ENCODE data around the gene GALNT15.

GALNT15 gene

GRCh38 chr3:16224325-16224724 is 49.8 kb downstream of the GALNT15 start:
- TF ChIP-seq TCF12 (IDR thresholded peaks at IDR 0.05; ENCODE audit: low read depth) (no peak), NFIC (IDR thresholded peaks at IDR 0.05) (no peak), REST (IDR thresholded peaks at IDR 0.05; ENCODE audit: low read depth) (no peak), RAD21 (IDR thresholded peaks at IDR 0.05; ENCODE audit: low read depth) (no peak), EP300 (IDR thresholded peaks at IDR 0.05; ENCODE audit: borderline replicate concordance) (no peak), TAF1 (IDR thresholded peaks at IDR 0.05; ENCODE audit: low read depth) (no peak), YY1 (IDR thresholded peaks at IDR 0.05; ENCODE audit: low read depth) (no peak), CEBPB (IDR thresholded peaks at IDR 0.05) (no peak), ZBTB7A (IDR thresholded peaks at IDR 0.05; ENCODE audit: low read depth) (no peak)
- TF ChIP-seq, protein P1, sequence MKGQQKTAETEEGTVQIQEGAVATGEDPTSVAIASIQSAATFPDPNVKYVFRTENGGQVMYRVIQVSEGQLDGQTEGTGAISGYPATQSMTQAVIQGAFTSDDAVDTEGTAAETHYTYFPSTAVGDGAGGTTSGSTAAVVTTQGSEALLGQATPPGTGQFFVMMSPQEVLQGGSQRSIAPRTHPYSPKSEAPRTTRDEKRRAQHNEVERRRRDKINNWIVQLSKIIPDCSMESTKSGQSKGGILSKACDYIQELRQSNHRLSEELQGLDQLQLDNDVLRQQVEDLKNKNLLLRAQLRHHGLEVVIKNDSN (IDR thresholded peaks at IDR 0.05) = no peak

DNA sequence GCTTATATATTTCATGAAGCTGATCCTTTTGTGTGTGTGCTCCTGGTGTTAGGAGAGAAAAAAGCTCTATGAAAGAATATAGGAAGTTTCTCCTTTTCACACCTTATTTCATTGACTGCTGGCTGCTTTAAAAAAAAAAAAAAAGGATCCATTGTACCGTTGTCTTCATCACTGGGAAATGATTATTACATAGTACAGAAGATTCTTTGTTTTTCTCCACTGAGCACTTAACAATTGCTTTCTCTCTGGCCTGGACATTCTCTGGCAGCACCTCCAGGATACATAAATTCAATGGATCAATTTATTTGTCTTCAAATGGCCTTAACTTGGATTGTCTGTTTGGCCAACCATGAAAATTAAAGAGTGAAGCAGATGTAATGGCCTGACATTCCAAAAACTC is 53.1 kb downstream of the GALNT15 start:
- TF ChIP-seq, protein P2, sequence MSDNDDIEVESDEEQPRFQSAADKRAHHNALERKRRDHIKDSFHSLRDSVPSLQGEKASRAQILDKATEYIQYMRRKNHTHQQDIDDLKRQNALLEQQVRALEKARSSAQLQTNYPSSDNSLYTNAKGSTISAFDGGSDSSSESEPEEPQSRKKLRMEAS (IDR thresholded peaks at IDR 0.05) = no peak
- TF ChIP-seq TCF12 (IDR thresholded peaks at IDR 0.05; ENCODE audit: low read depth) = no peak
- TF ChIP-seq FOXM1 (IDR thresholded peaks at IDR 0.05; ENCODE audit: borderline replicate concordance, low read depth) = no peak
- no peak for TF ChIP-seq TEAD4 (IDR thresholded peaks at IDR 0.05)
- TF ChIP-seq ZBTB7A (IDR thresholded peaks at IDR 0.05; ENCODE audit: low read depth) = no peak
- no peak for TF ChIP-seq TAF1 (IDR thresholded peaks at IDR 0.05; ENCODE audit: low read depth)
- no peak for TF ChIP-seq CEBPB (IDR thresholded peaks at IDR 0.05)
- TF ChIP-seq EGR1 (IDR thresholded peaks at IDR 0.05) = no peak
- no peak for TF ChIP-seq YY1 (IDR thresholded peaks at IDR 0.05; ENCODE audit: low read depth)
- TF ChIP-seq NFIC (IDR thresholded peaks at IDR 0.05) = no peak
- no peak for TF ChIP-seq EP300 (IDR thresholded peaks at IDR 0.05; ENCODE audit: borderline replicate concordance)
- TF ChIP-seq, protein P1 (IDR thresholded peaks at IDR 0.05) = no peak
- TF ChIP-seq CREB1 (IDR thresholded peaks at IDR 0.05; ENCODE audit: low read depth) = no peak
- no peak for TF ChIP-seq RAD21 (IDR thresholded peaks at IDR 0.05; ENCODE audit: low read depth)
- no peak for TF ChIP-seq REST (IDR thresholded peaks at IDR 0.05; ENCODE audit: low read depth)

DNA sequence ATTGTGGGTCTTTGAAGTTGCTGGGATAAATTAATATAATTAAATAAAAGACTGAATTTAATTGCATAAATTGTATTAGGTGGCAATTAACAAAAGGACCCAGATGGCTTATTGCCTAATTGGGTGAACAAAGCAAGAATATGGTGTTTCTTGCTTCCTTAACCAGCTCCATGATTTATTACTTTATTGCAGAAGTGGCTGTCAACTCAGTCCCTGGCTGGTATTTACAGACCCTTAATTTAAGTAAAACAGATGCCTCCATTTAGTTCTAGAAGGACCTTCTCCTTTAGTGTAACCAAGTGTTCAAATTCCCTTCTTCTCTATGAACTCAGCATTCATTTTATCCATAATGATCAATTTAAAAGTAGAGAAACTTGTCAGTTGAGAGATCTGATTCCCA is 55.2 kb downstream of the GALNT15 start:
- TF ChIP-seq TEAD4 (IDR thresholded peaks at IDR 0.05) (no peak), NFIC (IDR thresholded peaks at IDR 0.05) (no peak), CEBPB (IDR thresholded peaks at IDR 0.05) (no peak), EGR1 (IDR thresholded peaks at IDR 0.05) (no peak)
- TF ChIP-seq, protein P1 (IDR thresholded peaks at IDR 0.05) = no peak

DNA sequence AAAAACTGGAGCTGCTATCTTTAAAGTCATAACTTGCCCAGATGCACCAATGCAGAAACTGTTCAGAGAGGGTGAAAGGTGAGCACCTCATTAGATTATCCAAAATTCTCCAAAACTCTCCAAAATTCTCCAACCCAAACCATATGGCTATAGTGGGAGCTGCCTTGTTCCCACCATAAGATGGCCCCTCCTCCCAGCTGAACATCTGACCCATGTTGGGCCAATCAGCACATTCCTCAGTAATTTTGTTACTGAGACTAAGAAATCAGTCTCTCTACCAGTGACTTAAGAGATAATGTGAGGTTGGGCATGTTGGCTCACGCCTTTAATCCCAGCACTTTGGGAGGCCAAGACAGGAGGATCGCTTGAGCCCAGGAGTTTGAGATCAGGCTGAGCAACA is 57.5 kb downstream of the GALNT15 start:
- TF ChIP-seq, protein P2 (IDR thresholded peaks at IDR 0.05) = no peak
- TF ChIP-seq CEBPB (IDR thresholded peaks at IDR 0.05) (no peak), REST (IDR thresholded peaks at IDR 0.05; ENCODE audit: low read depth) (no peak), TEAD4 (IDR thresholded peaks at IDR 0.05) (no peak), CREB1 (IDR thresholded peaks at IDR 0.05; ENCODE audit: low read depth) (no peak), TAF1 (IDR thresholded peaks at IDR 0.05; ENCODE audit: low read depth) (no peak), NFIC (IDR thresholded peaks at IDR 0.05) (no peak), RAD21 (IDR thresholded peaks at IDR 0.05; ENCODE audit: low read depth) (no peak), TCF12 (IDR thresholded peaks at IDR 0.05; ENCODE audit: low read depth) (no peak), YY1 (IDR thresholded peaks at IDR 0.05; ENCODE audit: low read depth) (no peak), FOXM1 (IDR thresholded peaks at IDR 0.05; ENCODE audit: borderline replicate concordance, low read depth) (no peak), ZBTB7A (IDR thresholded peaks at IDR 0.05; ENCODE audit: low read depth) (no peak)
- TF ChIP-seq, protein P1 (IDR thresholded peaks at IDR 0.05) = no peak

All from Ishikawa (cell line).